Spleen (tissue), 7 donors: Measurements from ENCODE around the gene PHLDB2.

Experiments used
- POLR2A ChIP-seq, 3 donors: fragments of 450-650 bp; IDR thresholded peaks; one replicate each; pipeline ENCODE4 v1.5.1; 2017; ENCODE audit warnings: antibody characterized with exemption in 3 of 3, mild to moderate bottlenecking in 1 of 3
- TF ChIP-seq, protein P1 (sequence below), 11 experiments: fragments of 200-600 bp in 7 of 11; fragments of 450-650 bp in 4 of 11; sonication (generic) in 4 of 11; IDR thresholded peaks in 8 of 11; conservative IDR thresholded peaks in 3 of 11; 1 replicate in 7 of 11; 2 replicates in 4 of 11; pipeline versions ENCODE4 v1.4.0 to v1.8.0; 2016 to 2021; ENCODE audit warnings: antibody characterized with exemption in 11 of 11, inconsistent platforms in 4 of 11, mild to moderate bottlenecking in 1 of 11
- donor health status: DM: no; HTN: no; CAD: no; lungs with moderate emphysema.
- donor health status: DM: no; HTN: no; CAD: no.
- donor health status: DM: no; HTN: no; CAD: no.

- TF ChIP-seq, protein P1, sequence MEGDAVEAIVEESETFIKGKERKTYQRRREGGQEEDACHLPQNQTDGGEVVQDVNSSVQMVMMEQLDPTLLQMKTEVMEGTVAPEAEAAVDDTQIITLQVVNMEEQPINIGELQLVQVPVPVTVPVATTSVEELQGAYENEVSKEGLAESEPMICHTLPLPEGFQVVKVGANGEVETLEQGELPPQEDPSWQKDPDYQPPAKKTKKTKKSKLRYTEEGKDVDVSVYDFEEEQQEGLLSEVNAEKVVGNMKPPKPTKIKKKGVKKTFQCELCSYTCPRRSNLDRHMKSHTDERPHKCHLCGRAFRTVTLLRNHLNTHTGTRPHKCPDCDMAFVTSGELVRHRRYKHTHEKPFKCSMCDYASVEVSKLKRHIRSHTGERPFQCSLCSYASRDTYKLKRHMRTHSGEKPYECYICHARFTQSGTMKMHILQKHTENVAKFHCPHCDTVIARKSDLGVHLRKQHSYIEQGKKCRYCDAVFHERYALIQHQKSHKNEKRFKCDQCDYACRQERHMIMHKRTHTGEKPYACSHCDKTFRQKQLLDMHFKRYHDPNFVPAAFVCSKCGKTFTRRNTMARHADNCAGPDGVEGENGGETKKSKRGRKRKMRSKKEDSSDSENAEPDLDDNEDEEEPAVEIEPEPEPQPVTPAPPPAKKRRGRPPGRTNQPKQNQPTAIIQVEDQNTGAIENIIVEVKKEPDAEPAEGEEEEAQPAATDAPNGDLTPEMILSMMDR (IDR thresholded peaks at IDR 0.05 in 8 of 11, conservative IDR thresholded peaks at IDR 0.05 in 3 of 11): peak in 10 of 11 experiments; percentile 10 to 71 (median 58)
- no peak for TF ChIP-seq POLR2A (IDR thresholded peaks at IDR 0.05)
Observed at GRCh38 chr3:111989061-111989678, 130.1 kb downstream of the PHLDB2 start.
